GM13977 (cell line): Measurements from ENCODE around the gene PROS1.
"Not testable (repeated sequence)": the region's sequence is repeated elsewhere in the genome, so short reads cannot be mapped to it uniquely, and the experiment has no call there.

Experiments
- DNase-seq: peaks from one replicate; pipeline ENCODE4 v3.0.0; 2012; ENCODE audit warnings: low spot score
- in situ Hi-C: fragments of 300-500 bp; cut with MboI; formaldehyde crosslinking; loops from one replicate; pipeline ENCODE4 v1.12.0; 2022; ENCODE audit warnings: low sequenced_read_pairs, low pct_unique_long_range_greater_than_20kb, mixed read lengths, inconsistent platforms; ENCODE audit not compliant: unreplicated experiment
- TF ChIP-seq, protein P1 (sequence below): IDR thresholded peaks from 2 replicates; pipeline ENCODE4 v1.5.1; 2012; ENCODE audit warnings: mild to moderate bottlenecking, control low read depth; ENCODE audit not compliant: insufficient read depth; ENCODE audit errors: extremely low read depth, missing control alignments

The PROS1 gene

DNA sequence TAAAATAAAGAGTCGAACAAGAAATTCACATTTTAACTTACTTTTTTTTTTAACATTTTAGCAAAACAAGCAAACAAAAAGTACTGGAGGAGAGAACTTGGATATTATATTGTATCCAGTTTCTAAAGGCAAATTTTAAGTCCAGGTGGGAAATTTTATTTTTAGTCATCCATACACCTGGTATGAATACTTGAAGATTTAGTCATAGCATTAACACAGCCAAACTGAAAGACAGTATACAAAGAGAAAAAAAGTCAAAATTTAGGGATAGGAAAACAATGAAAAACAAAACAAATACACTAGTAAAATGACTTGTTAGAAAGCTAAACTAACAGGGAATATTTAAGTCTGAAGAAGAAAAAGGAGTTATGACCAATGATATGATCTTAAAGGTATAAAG lies 69.1 kb downstream of the PROS1 start:
- TF ChIP-seq, protein P1, sequence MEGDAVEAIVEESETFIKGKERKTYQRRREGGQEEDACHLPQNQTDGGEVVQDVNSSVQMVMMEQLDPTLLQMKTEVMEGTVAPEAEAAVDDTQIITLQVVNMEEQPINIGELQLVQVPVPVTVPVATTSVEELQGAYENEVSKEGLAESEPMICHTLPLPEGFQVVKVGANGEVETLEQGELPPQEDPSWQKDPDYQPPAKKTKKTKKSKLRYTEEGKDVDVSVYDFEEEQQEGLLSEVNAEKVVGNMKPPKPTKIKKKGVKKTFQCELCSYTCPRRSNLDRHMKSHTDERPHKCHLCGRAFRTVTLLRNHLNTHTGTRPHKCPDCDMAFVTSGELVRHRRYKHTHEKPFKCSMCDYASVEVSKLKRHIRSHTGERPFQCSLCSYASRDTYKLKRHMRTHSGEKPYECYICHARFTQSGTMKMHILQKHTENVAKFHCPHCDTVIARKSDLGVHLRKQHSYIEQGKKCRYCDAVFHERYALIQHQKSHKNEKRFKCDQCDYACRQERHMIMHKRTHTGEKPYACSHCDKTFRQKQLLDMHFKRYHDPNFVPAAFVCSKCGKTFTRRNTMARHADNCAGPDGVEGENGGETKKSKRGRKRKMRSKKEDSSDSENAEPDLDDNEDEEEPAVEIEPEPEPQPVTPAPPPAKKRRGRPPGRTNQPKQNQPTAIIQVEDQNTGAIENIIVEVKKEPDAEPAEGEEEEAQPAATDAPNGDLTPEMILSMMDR: no peak

DNA sequence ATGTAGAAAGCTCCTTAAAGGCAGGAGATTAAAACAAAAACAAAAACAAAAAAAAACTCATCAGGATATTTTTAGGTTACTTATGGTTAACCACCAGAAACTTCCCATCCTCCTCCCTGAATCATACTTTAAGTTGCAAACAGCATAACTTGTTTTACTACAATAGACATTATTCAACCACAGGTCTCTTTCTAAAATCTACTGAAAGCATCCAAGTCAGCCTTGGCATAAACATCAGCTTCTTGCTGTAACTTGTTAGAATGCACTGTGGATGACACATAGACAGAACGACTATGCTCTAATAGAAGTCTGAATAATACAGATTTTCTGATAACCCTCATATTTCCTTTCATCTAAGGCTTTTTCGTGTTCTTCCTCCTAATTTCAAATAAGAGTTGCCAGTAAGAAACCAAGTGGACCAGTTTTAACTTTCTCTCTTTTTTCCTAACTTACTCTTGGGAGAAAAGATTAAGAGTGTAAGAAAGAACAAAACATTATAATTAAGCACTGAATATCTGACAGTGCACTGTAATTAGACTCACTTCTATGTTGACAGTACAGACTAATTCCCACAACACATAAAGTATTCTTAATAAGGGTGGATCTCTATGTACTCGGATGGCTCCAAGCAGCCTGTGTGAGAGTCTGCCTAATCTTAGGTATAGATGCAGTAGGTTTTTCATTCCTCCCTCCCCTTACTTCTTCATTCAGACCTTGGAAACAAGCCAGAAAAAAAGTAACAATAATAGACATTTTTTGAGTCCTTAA lies 95.3 kb downstream of the PROS1 start:
- DNase-seq, in situ Hi-C loops: not testable (repeated sequence)

More for the DNA sequence above, 69.1 kb downstream of the PROS1 start:
- in situ Hi-C loops: no loop called here
- no peak for DNase-seq

DNA sequence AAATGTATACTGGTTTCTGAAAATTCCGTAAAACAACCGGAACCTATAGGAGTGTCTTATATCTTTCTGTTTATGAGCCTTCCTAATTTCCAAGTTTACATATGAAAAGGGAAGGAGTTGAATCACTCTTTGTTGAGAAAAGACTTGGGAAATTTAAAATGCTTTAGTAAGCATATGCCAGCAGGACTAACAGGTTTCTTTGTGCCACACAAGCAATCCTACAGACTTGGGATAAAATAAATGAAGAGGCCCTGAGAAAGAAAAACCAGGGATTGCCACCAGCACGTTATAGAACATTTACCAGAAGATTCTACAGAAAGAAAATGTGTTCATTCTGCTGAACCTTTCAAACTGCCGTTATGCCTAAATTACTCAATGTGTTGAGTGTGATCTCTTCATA lies 96.3 kb downstream of the PROS1 start:
- in situ Hi-C loops, DNase-seq: not testable (repeated sequence)

DNA sequence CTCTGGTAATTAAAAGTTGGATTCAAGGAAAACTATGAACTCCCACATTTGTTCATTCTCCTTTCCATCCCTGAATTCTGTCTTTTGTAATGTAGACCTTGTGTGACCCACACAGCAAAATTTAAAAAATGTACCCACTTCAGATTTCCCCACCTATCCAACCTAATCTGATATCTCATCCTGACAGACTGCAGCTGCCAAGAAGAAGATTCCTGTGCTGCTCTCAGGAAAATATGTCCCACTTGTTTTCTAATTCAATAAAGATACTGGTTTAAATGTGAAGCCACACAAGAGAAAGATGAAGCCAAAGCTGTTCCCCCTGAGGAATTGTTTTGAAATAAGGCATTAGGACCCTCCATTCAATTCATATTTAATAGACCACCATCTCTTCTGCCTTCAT lies 100.3 kb downstream of the PROS1 start:
- DNase-seq, in situ Hi-C loops: not testable (repeated sequence)

DNA sequence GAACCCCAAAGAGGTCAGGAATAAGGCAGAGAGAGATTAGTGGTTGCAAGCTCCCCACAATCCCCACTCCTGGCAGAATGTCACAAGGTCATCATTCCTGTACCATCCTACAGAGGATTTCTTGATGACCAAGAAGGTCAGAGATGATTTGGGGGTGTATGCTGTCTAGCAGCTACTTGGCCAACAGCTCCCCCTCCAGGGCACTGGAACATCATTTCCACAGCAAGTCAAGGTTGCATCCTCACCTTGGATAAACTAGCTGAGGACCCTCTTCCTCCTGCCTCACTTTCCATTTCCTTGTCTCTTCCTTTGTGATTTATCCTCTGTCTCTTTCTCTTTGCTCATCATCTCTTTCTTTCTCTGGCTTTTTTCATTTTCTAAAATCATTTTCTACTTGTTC lies 106.3 kb downstream of the PROS1 start:
- no peak for DNase-seq
- TF ChIP-seq, protein P1: no peak
- in situ Hi-C loops: no loop called here

DNA sequence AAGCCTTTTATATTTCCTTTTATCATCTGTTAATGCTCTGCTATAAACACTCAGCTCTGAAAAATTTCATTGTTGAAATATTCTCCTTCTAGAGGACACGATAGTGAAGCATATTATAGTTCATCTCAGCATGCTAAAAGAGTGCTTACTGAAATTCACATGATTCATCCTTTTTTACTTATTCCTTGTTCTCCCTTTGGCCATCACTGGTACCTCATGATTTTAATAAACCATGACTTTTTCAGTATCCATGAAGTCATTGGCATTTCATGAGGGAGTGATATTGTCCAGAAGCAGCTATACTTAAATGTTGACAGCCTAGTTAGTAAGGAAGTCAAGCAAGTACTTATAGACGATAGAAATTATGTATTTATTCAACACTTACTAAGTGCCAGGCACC lies 112.7 kb downstream of the PROS1 start:
- in situ Hi-C loops: no loop called here
- TF ChIP-seq, protein P1: no peak

DNA sequence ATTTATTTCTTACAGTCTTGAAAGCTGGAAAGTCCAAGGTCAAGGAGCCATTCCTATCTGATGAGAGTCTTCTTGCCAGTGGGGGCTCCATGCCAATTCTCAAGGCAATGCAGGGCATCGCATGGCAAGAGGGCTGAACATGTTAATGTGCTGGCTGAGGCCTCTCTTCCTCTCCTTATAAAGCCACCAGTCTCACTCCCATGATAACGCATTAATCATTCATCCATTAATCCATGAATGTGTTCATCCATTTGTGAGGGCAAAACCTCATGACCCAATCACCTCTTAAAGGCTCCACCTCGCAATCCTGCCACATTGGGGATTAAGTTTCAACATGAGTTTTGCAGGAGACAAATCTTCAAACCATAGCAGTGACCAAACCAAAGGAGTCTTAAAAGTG lies 118.3 kb downstream of the PROS1 start:
- TF ChIP-seq, protein P1: no peak
- in situ Hi-C loops: no loop called here

More for the DNA sequence above, 112.7 kb downstream of the PROS1 start:
- DNase-seq: no peak

DNA sequence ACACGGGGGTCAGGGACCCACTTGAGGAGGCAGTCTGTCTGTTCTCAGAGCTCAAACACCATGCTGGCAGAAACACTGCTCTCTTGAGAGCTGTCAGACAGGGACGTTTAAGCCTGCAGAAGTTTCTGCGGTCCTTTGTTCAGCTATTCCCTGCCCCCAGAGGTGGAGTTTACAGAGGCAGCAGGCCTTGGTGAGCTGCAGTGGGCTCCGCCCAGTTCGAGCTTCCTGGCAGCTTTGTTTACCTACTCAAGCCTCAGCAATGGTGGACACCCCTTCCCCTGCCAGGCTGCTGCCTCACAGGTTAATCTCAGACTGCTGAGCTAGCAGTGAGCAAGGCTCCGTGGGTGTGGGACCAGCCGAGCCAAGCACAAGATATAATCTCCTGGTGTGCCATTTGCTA lies 121.5 kb downstream of the PROS1 start:
- in situ Hi-C loops, DNase-seq: not testable (repeated sequence)

More for the DNA sequence above, 118.3 kb downstream of the PROS1 start:
- no peak for DNase-seq

DNA sequence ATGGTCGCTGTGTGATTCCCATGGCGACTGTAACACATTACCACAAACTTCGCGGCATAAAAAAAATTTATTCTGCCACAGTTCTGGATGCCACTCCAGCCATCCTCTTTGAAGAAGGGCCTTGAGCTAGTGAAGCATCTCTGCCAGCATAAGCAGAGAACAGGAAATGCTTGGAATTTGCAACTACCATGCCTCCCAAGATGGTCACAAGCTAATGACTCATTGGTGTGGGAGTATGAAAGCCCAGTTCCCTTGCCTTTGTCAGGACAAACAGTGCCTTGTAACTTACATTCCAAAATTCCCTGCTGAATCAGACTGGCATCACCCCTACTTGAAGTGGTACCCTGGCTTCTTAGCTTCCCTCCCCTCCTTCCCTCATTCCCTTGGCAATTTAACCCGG lies 129.7 kb downstream of the PROS1 start:
- no peak for DNase-seq
- in situ Hi-C loops: no loop called here
- TF ChIP-seq, protein P1: no peak

DNA sequence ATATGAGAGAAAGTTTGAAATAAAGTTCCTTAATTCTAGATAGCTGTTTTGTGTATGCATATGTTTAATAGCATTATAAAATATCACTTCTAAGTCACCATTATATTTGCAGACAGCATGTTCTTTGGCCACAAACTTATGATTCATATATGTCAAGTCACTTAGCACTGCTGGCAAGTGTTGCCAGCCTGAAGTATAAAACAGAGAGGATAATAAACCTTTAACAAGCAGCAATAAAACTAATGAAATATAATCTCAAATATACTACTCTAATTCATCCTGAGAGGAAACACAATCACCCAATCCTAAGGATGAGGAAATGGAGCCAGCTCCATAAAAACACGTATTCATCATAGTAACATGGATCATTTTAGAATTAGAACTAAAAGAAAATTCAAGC lies 134.5 kb downstream of the PROS1 start:
- in situ Hi-C loops, DNase-seq: not testable (repeated sequence)
